ENCODE measurements around the gene PHACTR3. TPM values are rescaled to one million over a fixed set of nuclear protein-coding genes. Genes with fewer than 3 reads are reported as not detected.

Gene PHACTR3
- total RNA-seq, 4 donors from 2014 or later = 0.26 to 3.2 (median 0.57) TPM

DNA sequence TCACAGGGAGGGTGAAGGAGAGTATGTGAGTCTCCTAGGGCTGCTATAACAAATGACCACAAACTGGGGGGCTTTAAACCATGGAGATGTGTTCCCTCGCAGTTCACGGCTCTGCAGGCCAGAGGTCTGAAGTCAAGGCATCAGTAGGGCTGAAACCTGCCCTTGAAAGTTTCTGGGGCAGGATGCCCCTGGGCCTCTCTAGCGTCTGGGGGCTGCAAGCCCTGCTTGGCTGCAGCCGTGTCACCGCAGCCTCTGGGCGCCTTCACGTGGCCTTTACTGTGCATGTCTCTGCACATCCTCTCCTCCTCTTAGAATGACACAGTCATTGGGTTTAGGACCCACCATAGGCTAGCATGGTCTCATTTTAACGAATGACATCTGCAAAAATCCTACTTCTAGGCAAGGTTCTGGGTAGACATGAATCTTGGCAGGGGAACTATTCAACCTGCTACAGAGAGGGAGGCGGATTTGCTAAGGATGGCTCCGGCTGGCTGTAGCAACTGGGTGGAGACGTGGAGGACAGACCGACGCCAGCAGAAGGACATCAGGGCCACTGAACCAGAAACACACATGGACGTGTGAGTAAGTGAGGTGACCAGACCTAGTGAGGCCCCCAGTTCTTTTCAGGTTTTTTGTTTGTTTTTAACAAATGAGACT is 58.6 kb downstream of the PHACTR3 start:
- no peaks in the 10 kb centered on the region for H3K36me3 ChIP-seq
- intact Hi-C loops (cut with DNase I; ENCODE audit: low total_unique reads) = no loop called here
- H3K4me3 ChIP-seq = no peak overlapping the region
- H3K27me3 ChIP-seq = no peaks in the 10 kb centered on the region
- no peak for DNase-seq
- peaks cover 0 to 4% of the 10 kb centered on the region in 2 donors for H3K9me3 ChIP-seq
- TF ChIP-seq, protein P1, sequence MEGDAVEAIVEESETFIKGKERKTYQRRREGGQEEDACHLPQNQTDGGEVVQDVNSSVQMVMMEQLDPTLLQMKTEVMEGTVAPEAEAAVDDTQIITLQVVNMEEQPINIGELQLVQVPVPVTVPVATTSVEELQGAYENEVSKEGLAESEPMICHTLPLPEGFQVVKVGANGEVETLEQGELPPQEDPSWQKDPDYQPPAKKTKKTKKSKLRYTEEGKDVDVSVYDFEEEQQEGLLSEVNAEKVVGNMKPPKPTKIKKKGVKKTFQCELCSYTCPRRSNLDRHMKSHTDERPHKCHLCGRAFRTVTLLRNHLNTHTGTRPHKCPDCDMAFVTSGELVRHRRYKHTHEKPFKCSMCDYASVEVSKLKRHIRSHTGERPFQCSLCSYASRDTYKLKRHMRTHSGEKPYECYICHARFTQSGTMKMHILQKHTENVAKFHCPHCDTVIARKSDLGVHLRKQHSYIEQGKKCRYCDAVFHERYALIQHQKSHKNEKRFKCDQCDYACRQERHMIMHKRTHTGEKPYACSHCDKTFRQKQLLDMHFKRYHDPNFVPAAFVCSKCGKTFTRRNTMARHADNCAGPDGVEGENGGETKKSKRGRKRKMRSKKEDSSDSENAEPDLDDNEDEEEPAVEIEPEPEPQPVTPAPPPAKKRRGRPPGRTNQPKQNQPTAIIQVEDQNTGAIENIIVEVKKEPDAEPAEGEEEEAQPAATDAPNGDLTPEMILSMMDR (IDR thresholded peaks at IDR 0.05) = no peak
- no peak for TF ChIP-seq POLR2A (IDR thresholded peaks at IDR 0.05)
- H3K27ac ChIP-seq = no peak overlapping the region
- no peaks in the 10 kb centered on the region for H3K4me1 ChIP-seq

DNA sequence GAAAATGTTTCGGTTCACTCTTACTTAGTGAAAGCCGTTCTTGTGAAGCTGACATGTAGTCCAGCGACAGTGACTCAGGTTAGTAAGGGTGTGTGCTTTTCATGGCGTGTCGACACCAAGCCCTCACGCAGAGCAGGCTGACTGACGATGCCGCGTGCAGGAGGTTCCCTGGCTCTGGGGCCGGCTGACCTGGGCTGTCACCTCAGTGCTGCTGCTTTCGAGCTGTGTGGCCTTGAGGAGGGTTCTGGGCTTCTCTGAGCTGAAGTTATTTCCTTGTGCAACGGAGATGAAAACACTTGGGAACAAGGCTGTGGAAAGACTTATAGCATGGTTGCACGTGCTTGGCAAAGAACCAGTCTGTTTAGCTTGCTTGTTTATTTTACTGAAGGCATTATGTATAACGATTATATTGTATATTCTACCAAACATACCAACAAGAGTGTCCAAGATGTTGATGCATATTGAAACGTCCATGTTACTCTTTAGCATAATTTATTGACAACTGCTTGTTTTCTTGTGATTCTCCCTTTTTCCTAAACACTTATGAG is 59.2 kb downstream of the PHACTR3 start:
- no peak overlapping the region for H3K27ac ChIP-seq
- DNase-seq = no peak
- intact Hi-C loops (cut with DNase I; ENCODE audit: low total_unique reads) = no loop called here
- TF ChIP-seq POLR2A (IDR thresholded peaks at IDR 0.05) = no peak
- TF ChIP-seq, protein P1 (IDR thresholded peaks at IDR 0.05) = no peak
- no peaks in the 10 kb centered on the region for H3K4me1 ChIP-seq
- no peak overlapping the region for H3K4me3 ChIP-seq
- no peaks in the 10 kb centered on the region for H3K27me3 ChIP-seq
- H3K9me3 ChIP-seq = no peaks in the 10 kb centered on the region
- no peaks in the 10 kb centered on the region for H3K36me3 ChIP-seq

DNA sequence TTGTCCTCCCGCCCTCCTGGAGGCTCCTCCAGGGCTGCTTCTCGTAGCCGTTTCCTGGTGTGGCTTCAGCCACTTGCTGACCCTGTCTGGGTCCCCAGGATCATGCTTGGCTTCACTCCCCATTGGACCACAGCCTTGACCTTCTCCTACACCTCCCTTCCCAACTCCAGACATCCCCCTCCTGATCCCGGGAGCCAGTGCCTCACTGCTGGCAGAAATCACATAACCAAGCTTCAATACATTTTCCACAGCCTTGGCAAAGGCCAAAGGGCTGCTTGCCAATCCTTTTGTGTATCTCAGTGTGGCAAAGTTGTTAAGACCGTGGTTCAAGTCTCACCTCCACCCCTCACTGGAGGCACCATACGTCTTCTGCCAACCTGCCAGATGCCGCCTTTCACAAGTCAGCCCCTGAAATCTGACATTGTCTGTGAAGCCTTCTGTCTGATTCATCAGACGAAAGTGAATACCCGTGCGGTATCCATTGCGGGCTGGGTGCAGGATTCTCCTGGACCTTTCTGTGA is 60.1 kb downstream of the PHACTR3 start:
- Histone ChIP-seq H3K27ac (no peak overlapping the region), H3K9me3 (no peaks in the 10 kb centered on the region), H3K27me3 (no peaks in the 10 kb centered on the region), H3K4me3 (no peak overlapping the region), H3K4me1 (no peaks in the 10 kb centered on the region), H3K36me3 (no peaks in the 10 kb centered on the region)
- DNase-seq = no peak
- intact Hi-C loops (cut with DNase I; ENCODE audit: low total_unique reads) = no loop called here
- TF ChIP-seq, protein P1 (IDR thresholded peaks at IDR 0.05) = no peak
- no peak for TF ChIP-seq POLR2A (IDR thresholded peaks at IDR 0.05)

- DNase-seq = no peak
- Histone ChIP-seq H3K4me3 (no peak overlapping the region), H3K4me1 (no peaks in the 10 kb centered on the region), H3K27me3 (no peaks in the 10 kb centered on the region), H3K9me3 (no peaks in the 10 kb centered on the region), H3K27ac (no peak overlapping the region), H3K36me3 (no peaks in the 10 kb centered on the region)
- intact Hi-C loops (cut with DNase I; ENCODE audit: low total_unique reads) = no loop called here
- TF ChIP-seq, protein P1 (IDR thresholded peaks at IDR 0.05) = no peak
- no peak for TF ChIP-seq POLR2A (IDR thresholded peaks at IDR 0.05)
Observed at GRCh38 chr20:59665656-59666555, 61.6 kb downstream of the PHACTR3 start.
